Peyer's patch (tissue), 4 donors: Measurements from ENCODE around the gene SLC47A2. TPM values are rescaled to one million over a fixed set of nuclear protein-coding genes. Genes with fewer than 3 reads are reported as not detected.

Source experiments
- DNase-seq, 3 donors: peaks; one replicate each; pipeline ENCODE4 v3.0.0-alpha.2; 2017 to 2019
- H3K27ac ChIP-seq, 4 donors: fragments of 200-600 bp; sonication (generic); one replicate each; pipeline ENCODE4 v1.5.1; 2016 to 2019
- H3K27me3 ChIP-seq, 2 donors: fragments of 200-600 bp; sonication (generic); one replicate each; pipeline ENCODE4 v1.5.1; 2019
- H3K36me3 ChIP-seq, 3 donors: fragments of 200-600 bp; sonication (generic); one replicate each; pipeline ENCODE4 v1.5.1; 2016 to 2019
- H3K4me1 ChIP-seq, 4 donors: fragments of 200-600 bp; sonication (generic); one replicate each; pipeline ENCODE4 v1.5.1; 2016 to 2019
- H3K4me3 ChIP-seq, 4 donors: fragments of 200-600 bp; sonication (generic); 1 replicate in 3 of 4; 2 replicates in 1 of 4; pipeline ENCODE4 v1.5.1; 2016 to 2019; ENCODE audit warnings: mild to moderate bottlenecking in 1 of 4
- H3K9me3 ChIP-seq, 4 donors: fragments of 200-600 bp; sonication (generic); one replicate each; pipeline ENCODE4 v1.5.1; 2016 to 2019; ENCODE audit warnings: mild to moderate bottlenecking in 1 of 4
- POLR2A ChIP-seq, 2 donors: fragments of 450-650 bp; IDR thresholded peaks; one replicate each; pipeline ENCODE4 v1.5.1; 2017; ENCODE audit warnings: antibody characterized with exemption in 2 of 2, mild to moderate bottlenecking in 2 of 2, moderate library complexity in 2 of 2
- total RNA-seq, 4 donors: library from RNA; depleted of rRNA; stranded (reverse); fragments of >200 nt; gene quantifications; one replicate each; pipeline ENCODE4 v1.1.0, GENCODE V29; 2016
- TF ChIP-seq, protein P1 (sequence below), 6 experiments: fragments of 450-650 bp in 4 of 6; fragments of 200-600 bp in 2 of 6; sonication (generic) in 1 of 6; IDR thresholded peaks; one replicate each; pipeline ENCODE4 v1.5.1; 2017 to 2019; ENCODE audit warnings: antibody characterized with exemption in 6 of 6, mild to moderate bottlenecking in 3 of 6, moderate library complexity in 1 of 6

SLC47A2 gene
- total RNA-seq, 4 donors from 2014 or later: 3.9 to 6.8 (median 6.3) TPM; not detected in 1

GRCh38 chr17:19648475-19649273, 67.7 kb downstream of the SLC47A2 start, which contains the start of gene ALDH3A2:
Gene ALDH3A2, plus strand, starts transcription at chr17:19648751. Its CDS starts 221 bp downstream, at chr17:19648972.
- DNase-seq: peak; percentile 98 to 99 (median 98)
- Histone ChIP-seq H3K36me3 (peaks cover 0 to 8% (median 0%) of the 10 kb centered on the region in 3 donors), H3K9me3 (no peaks in the 10 kb centered on the region), H3K27ac (peak within 1 kb of the TSS; percentile 85 to 95 (median 92)), H3K27me3 (no peaks in the 10 kb centered on the region), H3K4me1 (peaks cover 0 to 49% (median 2%) of the 10 kb centered on the region in 4 donors), H3K4me3 (peak within 1 kb of the TSS; percentile 57 to 75 (median 71))
- peak; percentile 79 to 91 for TF ChIP-seq POLR2A (IDR thresholded peaks at IDR 0.05)
- TF ChIP-seq, protein P1, sequence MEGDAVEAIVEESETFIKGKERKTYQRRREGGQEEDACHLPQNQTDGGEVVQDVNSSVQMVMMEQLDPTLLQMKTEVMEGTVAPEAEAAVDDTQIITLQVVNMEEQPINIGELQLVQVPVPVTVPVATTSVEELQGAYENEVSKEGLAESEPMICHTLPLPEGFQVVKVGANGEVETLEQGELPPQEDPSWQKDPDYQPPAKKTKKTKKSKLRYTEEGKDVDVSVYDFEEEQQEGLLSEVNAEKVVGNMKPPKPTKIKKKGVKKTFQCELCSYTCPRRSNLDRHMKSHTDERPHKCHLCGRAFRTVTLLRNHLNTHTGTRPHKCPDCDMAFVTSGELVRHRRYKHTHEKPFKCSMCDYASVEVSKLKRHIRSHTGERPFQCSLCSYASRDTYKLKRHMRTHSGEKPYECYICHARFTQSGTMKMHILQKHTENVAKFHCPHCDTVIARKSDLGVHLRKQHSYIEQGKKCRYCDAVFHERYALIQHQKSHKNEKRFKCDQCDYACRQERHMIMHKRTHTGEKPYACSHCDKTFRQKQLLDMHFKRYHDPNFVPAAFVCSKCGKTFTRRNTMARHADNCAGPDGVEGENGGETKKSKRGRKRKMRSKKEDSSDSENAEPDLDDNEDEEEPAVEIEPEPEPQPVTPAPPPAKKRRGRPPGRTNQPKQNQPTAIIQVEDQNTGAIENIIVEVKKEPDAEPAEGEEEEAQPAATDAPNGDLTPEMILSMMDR (IDR thresholded peaks at IDR 0.05): peak in 1 of 6 experiments; percentile 3

DNA sequence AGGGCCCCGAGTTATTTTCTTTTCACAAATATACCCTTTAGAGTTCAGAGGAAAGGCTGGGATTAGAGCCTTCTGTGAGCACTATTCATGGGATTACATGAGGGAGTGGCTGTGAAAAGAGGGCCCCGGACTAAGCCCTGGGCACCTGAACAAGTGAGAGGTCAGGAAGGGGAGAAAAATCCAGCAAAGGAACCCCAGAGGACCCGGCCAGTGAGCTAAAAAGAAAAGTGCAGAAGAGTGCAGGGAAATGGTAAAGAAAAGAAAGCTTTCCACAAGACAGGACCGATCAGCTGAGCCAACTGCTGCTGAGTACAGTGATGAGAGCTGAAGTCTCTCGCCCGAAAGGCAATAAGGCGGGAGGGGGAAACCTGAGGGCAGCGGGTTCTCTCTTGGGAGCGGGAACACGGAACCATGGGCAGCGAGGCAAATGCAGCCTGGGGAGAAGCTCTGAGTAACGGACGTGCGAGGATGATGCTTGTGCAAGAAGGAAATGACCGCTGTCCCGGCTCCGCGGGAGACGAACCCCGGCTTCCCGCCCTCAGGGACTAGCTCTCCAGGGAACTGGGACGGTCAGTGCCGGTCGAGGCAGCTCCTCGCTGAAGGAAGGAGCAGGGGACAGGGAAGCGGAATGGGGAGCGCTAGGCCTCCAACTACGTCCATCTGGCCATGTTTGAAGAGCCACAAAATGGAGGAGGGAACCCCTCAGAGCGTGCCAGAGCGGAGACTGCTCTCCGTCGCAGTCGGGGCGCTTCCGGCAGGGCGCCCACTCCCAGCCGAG, 68.5 kb downstream of the SLC47A2 start:
- H3K9me3 ChIP-seq: no peaks in the 10 kb centered on the region
- peak overlapping the region; percentile 85 to 95 (median 92) for H3K27ac ChIP-seq
- H3K4me3 ChIP-seq: peak overlapping the region; percentile 57 to 75 (median 71)
- H3K36me3 ChIP-seq: no peaks in the 10 kb centered on the region
- DNase-seq: peak; percentile 49 to 79 (median 78)
- peaks cover 0 to 47% (median 2%) of the 10 kb centered on the region in 4 donors for H3K4me1 ChIP-seq
- TF ChIP-seq, protein P1 (IDR thresholded peaks at IDR 0.05): no peak
- TF ChIP-seq POLR2A (IDR thresholded peaks at IDR 0.05): no peak
- no peaks in the 10 kb centered on the region for H3K27me3 ChIP-seq

DNA sequence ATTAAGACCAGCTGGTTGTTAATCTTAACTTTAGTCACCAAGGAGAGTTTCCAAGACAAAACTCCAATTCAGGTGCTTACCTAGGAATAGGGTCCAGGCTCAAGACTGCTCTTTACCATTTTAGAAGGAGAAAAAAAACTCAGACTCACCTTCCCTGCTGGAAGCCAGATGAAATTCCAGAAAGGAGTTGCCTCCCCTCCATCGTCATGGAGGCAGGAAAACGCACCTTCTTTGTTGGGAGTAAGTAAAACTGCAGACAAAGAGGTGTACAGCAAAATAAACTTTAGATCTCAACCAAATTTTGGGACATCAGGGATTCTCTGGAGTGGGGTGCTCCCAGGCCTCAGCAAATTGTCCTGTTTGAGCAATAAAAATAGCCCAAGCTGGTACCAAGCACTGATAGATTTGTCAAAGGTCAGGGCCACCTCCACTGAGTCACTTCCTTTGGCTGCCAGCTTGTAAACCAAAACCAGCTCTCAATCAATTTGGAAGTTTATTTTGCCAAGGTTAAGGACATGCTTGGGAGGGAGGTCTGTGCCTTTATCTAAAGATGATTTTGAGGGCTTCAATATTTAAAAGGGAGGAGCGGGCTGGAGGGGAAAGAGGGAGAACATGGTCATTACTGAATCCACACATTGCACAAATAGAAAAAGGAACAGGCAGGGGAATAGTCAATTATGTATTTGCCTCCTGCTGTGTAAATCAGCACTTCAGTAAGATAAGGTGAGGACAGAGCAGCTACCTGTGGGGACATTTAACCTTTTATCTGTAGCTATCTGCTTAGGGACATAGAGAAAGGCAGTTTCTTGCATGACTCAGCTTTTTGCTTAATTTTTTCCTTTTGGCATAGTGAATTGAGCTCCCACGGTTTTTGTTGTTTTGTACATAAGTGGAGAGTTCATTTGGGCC, 69.3 kb downstream of the SLC47A2 start:
- Histone ChIP-seq H3K4me1 (peaks cover 0 to 39% (median 2%) of the 10 kb centered on the region in 4 donors), H3K27me3 (no peaks in the 10 kb centered on the region), H3K4me3 (peak overlapping the region in 1 of 4 donors; percentile 75), H3K27ac (peak overlapping the region; percentile 23 to 95 (median 88)), H3K9me3 (no peaks in the 10 kb centered on the region), H3K36me3 (no peaks in the 10 kb centered on the region)
- no peak for DNase-seq
- TF ChIP-seq, protein P1 (IDR thresholded peaks at IDR 0.05): no peak
- TF ChIP-seq POLR2A (IDR thresholded peaks at IDR 0.05): no peak

GRCh38 chr17:19645734-19646201, 70.6 kb downstream of the SLC47A2 start:
- no peak for TF ChIP-seq POLR2A (IDR thresholded peaks at IDR 0.05)
- TF ChIP-seq, protein P1 (IDR thresholded peaks at IDR 0.05): peak; percentile 46 to 66 (median 60)
- Histone ChIP-seq H3K36me3 (no peaks in the 10 kb centered on the region), H3K27me3 (no peaks in the 10 kb centered on the region), H3K27ac (no peak overlapping the region), H3K9me3 (no peaks in the 10 kb centered on the region), H3K4me3 (no peak overlapping the region), H3K4me1 (peaks cover 0 to 29% (median 2%) of the 10 kb centered on the region in 4 donors)
- peak; percentile 30 to 80 (median 54) for DNase-seq
